Endodermal cell (in vitro differentiated cells): ENCODE measurements around the gene LIG1. TPM values are rescaled to one million over a fixed set of nuclear protein-coding genes. Genes with fewer than 3 reads are reported as not detected.
"Not testable (repeated sequence)": the region's sequence is repeated elsewhere in the genome, so short reads cannot be mapped to it uniquely, and the experiment has no call there.

Source experiments
- DNase-seq: peaks from one replicate; pipeline ENCODE4 v3.0.0-alpha.2; 2017
- H3K27ac ChIP-seq: 2 replicates; pipeline ENCODE4 v1.5.1; 2013; ENCODE audit warnings: mild to moderate bottlenecking, low read depth, low read length, moderate library complexity
- H3K27me3 ChIP-seq: 2 replicates; pipeline ENCODE4 v1.6.1; 2013; ENCODE audit warnings: mild to moderate bottlenecking, low read length, moderate library complexity; ENCODE audit not compliant: insufficient read depth, control insufficient read depth, poor library complexity, severe bottlenecking
- H3K36me3 ChIP-seq: 2 replicates; pipeline ENCODE4 v1.7.0; 2013; ENCODE audit warnings: mild to moderate bottlenecking, low read length, moderate library complexity; ENCODE audit not compliant: control insufficient read depth, insufficient read depth
- H3K4me1 ChIP-seq: one replicate; pipeline ENCODE4 v1.7.0; 2013; ENCODE audit warnings: low read length; ENCODE audit not compliant: control insufficient read depth, insufficient read depth
- H3K4me3 ChIP-seq: 2 replicates; pipeline ENCODE4 v1.5.1; 2013; ENCODE audit warnings: mild to moderate bottlenecking, low read length, moderate library complexity
- H3K9ac ChIP-seq: 2 replicates; pipeline ENCODE4 v1.6.1; 2013; ENCODE audit warnings: mild to moderate bottlenecking, low read length, moderate library complexity; ENCODE audit not compliant: poor library complexity, severe bottlenecking; ENCODE audit errors: extremely low read depth
- H3K9me3 ChIP-seq: 2 replicates; pipeline ENCODE4 v1.6.1; 2013; ENCODE audit warnings: mild to moderate bottlenecking, low read length, moderate library complexity; ENCODE audit not compliant: control insufficient read depth
- H3K27ac Mint-ChIP-seq: 2 replicates; pipeline ENCODE4 v1.8.0; 2020; ENCODE audit warnings: mixed read lengths
- H3K27me3 Mint-ChIP-seq: 2 replicates; pipeline ENCODE4 v1.8.0; 2021; ENCODE audit warnings: mild to moderate bottlenecking, mixed read lengths; ENCODE audit not compliant: insufficient read depth
- H3K36me3 Mint-ChIP-seq: 2 replicates; pipeline ENCODE4 v1.8.0; 2020; ENCODE audit warnings: low read depth, mixed read lengths
- H3K4me1 Mint-ChIP-seq: 2 replicates; pipeline ENCODE4 v1.8.0; 2020; ENCODE audit warnings: mixed read lengths
- H3K4me3 Mint-ChIP-seq: 2 replicates; pipeline ENCODE4 v1.8.0; 2020; ENCODE audit warnings: mild to moderate bottlenecking, moderate library complexity, mixed read lengths
- H3K9me3 Mint-ChIP-seq: 2 replicates; pipeline ENCODE4 v1.8.0; 2020; ENCODE audit warnings: mild to moderate bottlenecking, mixed read lengths
- WGBS, 2 experiments: methylation state at CpG; one replicate each; pipeline versions ENCODE4 v1.1.5 to v1.1.7; 2013; ENCODE audit warnings: missing lambda C conversion rate in 2 of 2, mixed read lengths in 1 of 2; ENCODE audit not compliant: insufficient coverage in 1 of 2, insufficient read length in 1 of 2; 5-methylcytosine and 5-hydroxymethylcytosine counted together
- total RNA-seq, 2 donors: library from RNA; stranded (reverse); fragmentation: NEBNext Ultra II Directional in 1 of 2; extraction: Animal tissue kit (Norgen Biotek cat#: 25700) in 1 of 2; gene quantifications; 2 replicates in 1 of 2; 3 replicates in 1 of 2; pipeline ENCODE4 v1.2.1, GENCODE V29; 2021
- TF ChIP-seq, protein P1 (sequence below): fragments of 200-600 bp; sonication (generic); conservative IDR thresholded peaks from 2 replicates; pipeline ENCODE4 v1.5.0; 2021; ENCODE audit warnings: antibody characterized with exemption, mild to moderate bottlenecking

Gene LIG1
- total RNA-seq, 2 donors from 2014 or later: 91.6 to 117 TPM

DNA sequence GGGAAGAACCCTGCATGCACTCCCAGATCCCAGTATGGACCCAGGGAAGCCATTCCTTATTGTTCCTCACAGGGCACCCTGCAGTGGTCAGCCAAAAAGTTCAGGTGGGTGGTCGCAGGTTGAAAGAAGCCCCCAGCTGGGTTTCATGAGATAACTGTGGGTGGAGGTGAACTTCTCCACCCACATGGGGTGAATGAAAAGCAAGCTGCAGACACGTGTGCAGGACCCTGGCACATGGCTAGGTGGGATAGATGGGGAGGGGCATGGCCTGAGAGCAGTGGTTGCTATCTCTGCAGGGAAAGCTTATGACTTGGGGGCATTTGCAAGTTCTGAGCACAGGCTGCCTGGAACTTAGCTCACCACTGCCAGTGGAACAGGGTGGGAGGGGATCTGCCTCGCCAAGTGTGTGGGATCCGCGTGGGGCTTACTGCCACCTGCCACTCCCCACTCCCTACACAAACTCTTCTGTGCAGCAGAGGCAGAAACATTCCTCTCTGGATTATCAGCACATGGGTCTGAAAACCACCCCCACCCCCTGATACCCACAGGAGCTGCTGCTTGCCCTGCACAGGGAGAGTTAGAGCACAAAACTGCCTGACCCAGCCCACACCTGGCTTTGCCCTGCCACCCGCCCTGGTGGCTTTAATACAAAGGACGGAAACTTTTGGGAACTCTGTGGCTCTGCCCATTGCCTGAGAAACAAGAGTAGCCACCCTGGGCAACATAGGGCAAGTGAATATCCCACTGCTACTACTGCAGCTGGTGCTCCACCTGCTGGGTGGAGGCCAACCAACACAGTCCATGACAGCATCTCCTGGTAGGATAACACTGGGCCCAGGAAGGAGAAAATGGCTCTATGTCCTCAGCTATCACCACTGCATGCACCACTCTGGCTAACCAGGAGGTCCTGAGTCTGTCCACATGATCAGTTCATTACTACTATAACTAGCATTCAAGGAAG is 84.0 kb downstream of the LIG1 start:
- TF ChIP-seq, protein P1, sequence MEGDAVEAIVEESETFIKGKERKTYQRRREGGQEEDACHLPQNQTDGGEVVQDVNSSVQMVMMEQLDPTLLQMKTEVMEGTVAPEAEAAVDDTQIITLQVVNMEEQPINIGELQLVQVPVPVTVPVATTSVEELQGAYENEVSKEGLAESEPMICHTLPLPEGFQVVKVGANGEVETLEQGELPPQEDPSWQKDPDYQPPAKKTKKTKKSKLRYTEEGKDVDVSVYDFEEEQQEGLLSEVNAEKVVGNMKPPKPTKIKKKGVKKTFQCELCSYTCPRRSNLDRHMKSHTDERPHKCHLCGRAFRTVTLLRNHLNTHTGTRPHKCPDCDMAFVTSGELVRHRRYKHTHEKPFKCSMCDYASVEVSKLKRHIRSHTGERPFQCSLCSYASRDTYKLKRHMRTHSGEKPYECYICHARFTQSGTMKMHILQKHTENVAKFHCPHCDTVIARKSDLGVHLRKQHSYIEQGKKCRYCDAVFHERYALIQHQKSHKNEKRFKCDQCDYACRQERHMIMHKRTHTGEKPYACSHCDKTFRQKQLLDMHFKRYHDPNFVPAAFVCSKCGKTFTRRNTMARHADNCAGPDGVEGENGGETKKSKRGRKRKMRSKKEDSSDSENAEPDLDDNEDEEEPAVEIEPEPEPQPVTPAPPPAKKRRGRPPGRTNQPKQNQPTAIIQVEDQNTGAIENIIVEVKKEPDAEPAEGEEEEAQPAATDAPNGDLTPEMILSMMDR: peak; percentile 54
- H3K27me3 ChIP-seq: no peaks in the 10 kb centered on the region
- Mint-ChIP-seq H3K9me3 (peaks cover 9% of the 10 kb centered on the region), H3K4me3 (no peak overlapping the region), H3K27me3 (no peaks in the 10 kb centered on the region), H3K27ac (no peak overlapping the region), H3K4me1 (no peaks in the 10 kb centered on the region), H3K36me3 (no peaks in the 10 kb centered on the region)
- no peaks in the 10 kb centered on the region for H3K4me1 ChIP-seq
- 78 to 96% methylated on average over 6 to 7 of the region's 7 CpGs for WGBS, 2 experiments
- H3K4me3 ChIP-seq: no peak overlapping the region
- H3K27ac ChIP-seq: no peak overlapping the region
- no peak overlapping the region for H3K9ac ChIP-seq
- no peaks in the 10 kb centered on the region for H3K36me3 ChIP-seq
- DNase-seq: peak; percentile 62
- no peaks in the 10 kb centered on the region for H3K9me3 ChIP-seq

GRCh38 chr19:48085076-48085475 is 85.1 kb downstream of the LIG1 start:
- no peak overlapping the region for H3K27ac ChIP-seq
- Mint-ChIP-seq H3K4me3 (no peak overlapping the region), H3K36me3 (no peaks in the 10 kb centered on the region), H3K27me3 (no peaks in the 10 kb centered on the region), H3K9me3 (peaks cover 9% of the 10 kb centered on the region), H3K4me1 (no peaks in the 10 kb centered on the region), H3K27ac (no peak overlapping the region)
- no peaks in the 10 kb centered on the region for H3K4me1 ChIP-seq
- no peaks in the 10 kb centered on the region for H3K9me3 ChIP-seq
- no peak overlapping the region for H3K9ac ChIP-seq
- no peak overlapping the region for H3K4me3 ChIP-seq
- TF ChIP-seq, protein P1: no peak
- WGBS, 2 experiments: 72 to 80% methylated on average over 2 to 3 of the region's 3 CpGs
- DNase-seq: no peak
- no peaks in the 10 kb centered on the region for H3K27me3 ChIP-seq
- H3K36me3 ChIP-seq: no peaks in the 10 kb centered on the region

DNA sequence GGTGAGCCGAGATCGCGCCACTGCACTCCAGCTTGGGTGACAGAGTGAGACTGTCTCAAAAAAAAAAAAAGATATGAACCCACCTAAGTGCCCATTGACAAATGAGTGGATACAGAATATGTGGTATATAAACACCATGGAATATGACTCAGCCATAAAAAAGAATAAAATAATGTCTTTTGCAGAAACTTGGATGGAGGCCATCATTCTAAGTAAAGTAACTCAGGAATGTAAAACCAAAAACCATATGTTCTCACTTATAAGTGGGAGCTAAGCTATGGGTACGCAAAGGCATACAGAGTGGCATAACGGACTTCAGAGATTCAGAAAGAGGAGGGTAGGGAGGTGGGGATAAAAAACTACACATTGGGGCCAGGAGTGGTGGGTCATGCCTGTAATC is 89.0 kb downstream of the LIG1 start:
- no peaks in the 10 kb centered on the region for H3K4me1 Mint-ChIP-seq
- WGBS, 2 experiments: 92 to 100% methylated on average over 2 to 4 of the region's 5 CpGs
- Histone ChIP-seq H3K4me3 (no peak overlapping the region), H3K27ac (no peak overlapping the region), H3K36me3 (no peaks in the 10 kb centered on the region), H3K9me3 (no peaks in the 10 kb centered on the region), H3K9ac (no peak overlapping the region), H3K4me1 (no peaks in the 10 kb centered on the region), H3K27me3 (no peaks in the 10 kb centered on the region)
- H3K36me3 Mint-ChIP-seq: no peaks in the 10 kb centered on the region
- no peak overlapping the region for H3K4me3 Mint-ChIP-seq
- DNase-seq: no peak
- peaks cover 6% of the 10 kb centered on the region for H3K9me3 Mint-ChIP-seq
- TF ChIP-seq, protein P1: no peak
- no peak overlapping the region for H3K27ac Mint-ChIP-seq
- no peaks in the 10 kb centered on the region for H3K27me3 Mint-ChIP-seq

- not testable (repeated sequence) for H3K27ac Mint-ChIP-seq, H3K9me3 ChIP-seq, H3K9me3 Mint-ChIP-seq, H3K9ac ChIP-seq, H3K4me3 Mint-ChIP-seq, H3K4me1 Mint-ChIP-seq, H3K36me3 ChIP-seq, H3K36me3 Mint-ChIP-seq, DNase-seq, H3K4me3 ChIP-seq, H3K4me1 ChIP-seq, H3K27me3 Mint-ChIP-seq, H3K27ac ChIP-seq, H3K27me3 ChIP-seq
- 89 to 100% methylated on average over 2 to 3 of the region's 3 CpGs for WGBS, 2 experiments
These were observed 99.9 kb downstream of the LIG1 start for GRCh38 chr19:48070177-48070769.
